AG04450 (cell line): ENCODE results near the gene FBXW9. TPM values are rescaled to one million over a fixed set of nuclear protein-coding genes. Genes with fewer than 3 reads are reported as not detected.
"Not testable (repeated sequence)": the region's sequence is repeated elsewhere in the genome, so short reads cannot be mapped to it uniquely, and the experiment has no call there.

Experiments used
- CTCF ChIA-PET: fragments of 300-600, 350-600 bp; formaldehyde crosslinking; extraction: SDS; loops from one replicate; lab custom pipeline; 2022; ENCODE audit warnings: antibody characterized with exemption, inconsistent platforms; lab: Charles Lee
- POLR2A ChIA-PET: fragments of 350-600 bp; formaldehyde crosslinking; extraction: SDS; loops from one replicate; lab custom pipeline; 2021; ENCODE audit warnings: antibody characterized with exemption, inconsistent platforms; lab: Yijun Ruan, JAX
- DNase-seq: peaks from one replicate; pipeline ENCODE4 v3.0.0-alpha.2; 2011; ENCODE audit warnings: low read depth, low spot score
- H3K27ac ChIP-seq: one replicate; pipeline ENCODE4 v1.5.1; 2012; ENCODE audit warnings: low read depth, low read length, control low read depth
- H3K27me3 ChIP-seq: one replicate; pipeline ENCODE4 v1.6.0; 2012; ENCODE audit warnings: low read length; ENCODE audit not compliant: control insufficient read depth, insufficient read depth
- H3K4me3 ChIP-seq: 2 replicates; pipeline ENCODE4 v1.5.1; 2011; ENCODE audit warnings: mild to moderate bottlenecking, low read depth, low read length, control low read depth
- H3K9me3 ChIP-seq: 2 replicates; pipeline ENCODE4 v1.5.1; 2012; ENCODE audit warnings: low read length; ENCODE audit not compliant: control insufficient read depth, insufficient read depth
- polyA plus RNA-seq: library from polyadenylated mRNA; depleted of rRNA; stranded (reverse); fragments of >200 nt; gene quantifications from 2 replicates; pipeline ENCODE4 v1.2.3, GENCODE V29; 2011
- TF ChIP-seq, protein P1 (sequence below): IDR thresholded peaks from 2 replicates; pipeline ENCODE4 v1.5.1; 2011; ENCODE audit warnings: low read depth, low read length, control low read depth, inconsistent platforms

Gene FBXW9
- polyA plus RNA-seq, 1 experiment = 4.8 TPM

DNA sequence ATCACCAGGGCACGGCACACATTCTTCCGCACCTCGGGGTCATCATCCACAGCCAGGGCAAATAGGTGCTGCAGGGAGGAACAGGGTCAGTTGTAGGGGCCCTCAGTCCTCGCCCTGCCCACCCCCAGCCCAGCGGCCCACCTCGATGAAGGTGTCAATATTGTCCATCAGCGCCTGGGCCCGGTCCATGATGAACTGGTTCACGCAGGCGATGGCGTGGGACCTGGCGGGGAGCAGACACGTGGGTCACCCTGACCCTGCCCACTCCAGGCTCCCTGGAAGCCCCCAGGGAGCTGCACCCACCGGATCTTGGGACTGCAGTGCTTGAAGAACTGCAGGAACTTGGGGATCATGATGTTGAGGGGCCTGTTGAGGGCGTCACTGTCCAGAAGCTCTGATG, 18.7 kb upstream of the FBXW9 start:
- Histone ChIP-seq H3K27ac (no peak overlapping the region), H3K4me3 (no peak overlapping the region), H3K27me3 (no peaks in the 10 kb centered on the region), H3K9me3 (no peaks in the 10 kb centered on the region)
- TF ChIP-seq, protein P1, sequence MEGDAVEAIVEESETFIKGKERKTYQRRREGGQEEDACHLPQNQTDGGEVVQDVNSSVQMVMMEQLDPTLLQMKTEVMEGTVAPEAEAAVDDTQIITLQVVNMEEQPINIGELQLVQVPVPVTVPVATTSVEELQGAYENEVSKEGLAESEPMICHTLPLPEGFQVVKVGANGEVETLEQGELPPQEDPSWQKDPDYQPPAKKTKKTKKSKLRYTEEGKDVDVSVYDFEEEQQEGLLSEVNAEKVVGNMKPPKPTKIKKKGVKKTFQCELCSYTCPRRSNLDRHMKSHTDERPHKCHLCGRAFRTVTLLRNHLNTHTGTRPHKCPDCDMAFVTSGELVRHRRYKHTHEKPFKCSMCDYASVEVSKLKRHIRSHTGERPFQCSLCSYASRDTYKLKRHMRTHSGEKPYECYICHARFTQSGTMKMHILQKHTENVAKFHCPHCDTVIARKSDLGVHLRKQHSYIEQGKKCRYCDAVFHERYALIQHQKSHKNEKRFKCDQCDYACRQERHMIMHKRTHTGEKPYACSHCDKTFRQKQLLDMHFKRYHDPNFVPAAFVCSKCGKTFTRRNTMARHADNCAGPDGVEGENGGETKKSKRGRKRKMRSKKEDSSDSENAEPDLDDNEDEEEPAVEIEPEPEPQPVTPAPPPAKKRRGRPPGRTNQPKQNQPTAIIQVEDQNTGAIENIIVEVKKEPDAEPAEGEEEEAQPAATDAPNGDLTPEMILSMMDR = no peak
- ChIA-PET CTCF (interaction anchor here (0.6 to 1.8 kb wide), 3 partner anchors 9 to 132 kb away, joined by 3 to 9 read pairs (median 3); partner anchors contain the start of gene TNPO2), POLR2A (no interaction called here)
- DNase-seq = no peak

DNA sequence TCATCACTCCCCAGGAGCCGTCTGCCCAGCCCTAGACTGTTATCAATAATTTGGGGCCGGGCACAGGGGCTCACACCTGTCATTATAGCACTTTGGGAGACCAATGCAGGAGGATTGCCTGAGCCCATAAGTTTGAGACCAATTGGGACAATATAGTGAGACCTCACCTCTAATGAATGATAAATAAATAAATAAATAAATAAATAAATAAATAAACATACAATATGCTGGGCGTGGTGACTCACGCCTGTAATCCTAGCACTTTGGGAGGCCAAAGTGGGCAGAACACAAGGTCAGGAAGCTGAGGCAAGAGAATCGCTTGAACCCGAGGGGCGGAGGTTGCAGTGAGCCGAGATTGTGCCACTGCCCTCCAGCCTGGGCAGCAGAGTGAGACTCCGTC, 16.9 kb upstream of the FBXW9 start:
- H3K27ac ChIP-seq, H3K9me3 ChIP-seq, H3K27me3 ChIP-seq, POLR2A ChIA-PET, DNase-seq, H3K4me3 ChIP-seq: not testable (repeated sequence)
- CTCF ChIA-PET = interaction anchor here (0.9 to 1.4 kb wide), 4 partner anchors 18 to 134 kb away, joined by 3 to 6 read pairs (median 4); partner anchors contain the start of gene GET3

DNA sequence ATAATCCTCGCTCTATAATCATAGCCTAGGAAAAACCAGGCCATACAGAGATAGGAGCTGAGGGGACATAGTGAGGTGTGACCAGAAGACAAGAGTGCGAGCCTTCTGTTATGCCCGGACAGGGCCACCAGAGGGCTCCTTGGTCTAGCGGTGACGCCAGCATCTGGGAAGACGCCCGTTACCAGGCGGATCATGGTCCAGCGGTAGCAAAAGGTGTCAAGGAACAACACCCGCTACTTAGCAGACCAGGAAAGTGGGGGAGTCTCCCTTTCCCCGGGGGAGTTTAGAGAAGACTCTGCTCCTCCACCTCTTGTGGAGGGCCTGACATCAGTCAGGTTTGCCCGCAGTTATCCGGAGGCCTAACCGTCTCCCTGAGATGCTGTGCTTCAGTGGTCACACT, 15.6 kb upstream of the FBXW9 start:
- CTCF ChIA-PET = interaction anchor here (0.7 to 1.1 kb wide), 2 partner anchors 56 to 84 kb away, joined by 3 read pairs; no protein-coding TSS in a partner anchor
- POLR2A ChIA-PET, H3K27ac ChIP-seq, H3K9me3 ChIP-seq, H3K27me3 ChIP-seq, DNase-seq, H3K4me3 ChIP-seq: not testable (repeated sequence)

DNA sequence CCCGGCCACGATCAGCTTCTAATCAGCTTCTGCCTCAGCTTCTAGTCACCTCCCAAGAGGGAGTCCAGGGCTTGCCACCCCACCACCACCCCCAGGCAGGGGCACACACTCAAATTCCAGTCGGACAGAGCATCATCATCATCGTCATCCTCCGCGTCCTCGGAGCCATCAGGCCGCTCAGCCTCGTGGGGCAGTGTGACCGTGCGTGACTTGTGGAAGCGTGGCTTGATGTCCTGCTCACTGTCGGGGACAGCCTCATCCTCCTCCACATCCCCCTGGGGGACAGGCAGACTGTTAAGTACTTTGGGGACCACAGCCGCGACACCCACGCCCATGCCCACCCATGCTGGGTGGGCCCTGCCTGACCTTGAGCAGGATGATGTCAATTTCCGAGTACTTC, 14.8 kb upstream of the FBXW9 start:
- no peak for DNase-seq
- TF ChIP-seq, protein P1 = no peak
- no peak overlapping the region for H3K27ac ChIP-seq
- no peaks in the 10 kb centered on the region for H3K9me3 ChIP-seq
- POLR2A ChIA-PET = no interaction called here
- H3K4me3 ChIP-seq = no peak overlapping the region
- no peaks in the 10 kb centered on the region for H3K27me3 ChIP-seq
- CTCF ChIA-PET = interaction anchor here (1.0 kb wide), 1 partner anchor 137 kb away, joined by 3 read pairs; no protein-coding TSS in a partner anchor

DNA sequence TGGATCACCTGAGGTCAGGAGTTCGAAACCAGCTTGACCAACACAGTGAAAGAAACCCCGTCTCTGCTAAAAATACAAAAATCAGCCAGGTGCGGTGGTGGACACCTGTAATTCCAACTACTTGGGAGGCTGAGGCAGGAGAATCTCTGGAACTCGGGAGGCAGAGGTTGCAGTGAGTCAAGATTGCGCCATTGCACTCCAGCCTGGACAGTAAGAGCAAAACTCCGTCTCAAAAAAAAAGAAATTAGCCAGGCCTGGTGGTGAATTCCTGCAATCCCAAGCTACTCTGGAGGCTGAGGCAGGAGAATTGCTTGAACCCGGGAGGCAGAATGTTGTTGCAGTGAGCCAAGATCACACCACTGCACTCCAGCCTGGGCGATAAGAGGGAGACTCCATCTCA, 12.2 kb upstream of the FBXW9 start:
- no peak for DNase-seq
- Histone ChIP-seq H3K4me3 (no peak overlapping the region), H3K27me3 (no peaks in the 10 kb centered on the region), H3K27ac (no peak overlapping the region), H3K9me3 (no peaks in the 10 kb centered on the region)
- ChIA-PET POLR2A (interaction anchor here (0.6 kb wide), 1 partner anchor 22 kb away, joined by 4 read pairs; no protein-coding TSS in a partner anchor), CTCF (interaction anchor here (0.6 to 2.0 kb wide), 3 partner anchors 9 to 88 kb away, joined by 3 to 9 read pairs (median 3); no protein-coding TSS in a partner anchor)
- TF ChIP-seq, protein P1 = no peak

DNA sequence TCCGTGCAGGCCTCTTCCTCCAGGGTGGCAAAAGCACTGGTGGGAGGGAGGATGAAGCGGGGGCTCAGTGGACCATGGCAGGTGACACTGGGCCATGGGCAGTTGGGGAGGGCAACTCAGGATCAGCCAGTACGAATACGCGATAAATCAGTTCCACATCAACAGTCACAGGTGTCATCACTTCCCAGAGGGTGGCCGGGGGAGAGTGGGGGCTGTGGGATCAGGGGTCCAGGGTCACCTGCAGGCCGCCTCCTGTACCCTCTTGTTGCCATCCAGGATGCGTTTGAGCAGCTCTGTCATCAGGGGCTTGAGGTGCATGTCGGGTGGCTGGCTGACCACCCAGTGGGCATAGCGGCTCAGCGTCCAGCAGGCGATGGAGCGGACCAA, 9.9 kb upstream of the FBXW9 start:
- H3K27ac ChIP-seq = no peak overlapping the region
- TF ChIP-seq, protein P1 = no peak
- CTCF ChIA-PET = interaction anchor here (1.1 kb wide), 2 partner anchors 51 to 60 kb away, joined by 3 to 4 read pairs; no protein-coding TSS in a partner anchor
- no peaks in the 10 kb centered on the region; the same call in 1 of the 2 replicates for H3K9me3 ChIP-seq
- DNase-seq = no peak
- POLR2A ChIA-PET = no interaction called here
- no peaks in the 10 kb centered on the region for H3K27me3 ChIP-seq
- H3K4me3 ChIP-seq = no peak overlapping the region
